HG02759 (cell line): ENCODE results near the gene LRRC8B.

Source experiments
- ATAC-seq: cut with Tn5 transposase; IDR thresholded peaks from one replicate; pipeline ENCODE4 v1.9.1; 2021; ENCODE audit warnings: mild to moderate bottlenecking, moderate library complexity; ENCODE audit not compliant: unreplicated experiment

LRRC8B gene

GRCh38 chr1:89546082-89546889, 21.7 kb downstream of the LRRC8B start:
- ATAC-seq: no peak

GRCh38 chr1:89546934-89547562, 22.4 kb downstream of the LRRC8B start:
- ATAC-seq: no peak

- no peak for ATAC-seq
Observed at GRCh38 chr1:89547563-89548116, 23.0 kb downstream of the LRRC8B start.

- no peak for ATAC-seq
Observed at GRCh38 chr1:89548122-89548857, 23.7 kb downstream of the LRRC8B start.

- no peak for ATAC-seq
Observed at GRCh38 chr1:89550995-89551394, 26.4 kb downstream of the LRRC8B start.

- ATAC-seq: peak; percentile 85
Observed at GRCh38 chr1:89552471-89553081, 27.9 kb downstream of the LRRC8B start.

GRCh38 chr1:89553157-89553556, 28.5 kb downstream of the LRRC8B start:
- ATAC-seq: no peak

- no peak for ATAC-seq
Observed at GRCh38 chr1:89555550-89555949, 30.9 kb downstream of the LRRC8B start.

- ATAC-seq: no peak
Observed at GRCh38 chr1:89556726-89557444, 32.3 kb downstream of the LRRC8B start.

GRCh38 chr1:89557445-89557825, 32.8 kb downstream of the LRRC8B start:
- no peak for ATAC-seq

- ATAC-seq: no peak
Observed at GRCh38 chr1:89557956-89558355, 33.3 kb downstream of the LRRC8B start.

GRCh38 chr1:89563957-89564604, 39.5 kb downstream of the LRRC8B start:
- no peak for ATAC-seq

GRCh38 chr1:89565521-89565920, 40.9 kb downstream of the LRRC8B start:
- ATAC-seq: no peak

GRCh38 chr1:89566761-89567174, 42.1 kb downstream of the LRRC8B start:
- ATAC-seq: no peak

- ATAC-seq: no peak
Observed at GRCh38 chr1:89567797-89568196, 43.2 kb downstream of the LRRC8B start.

GRCh38 chr1:89573410-89573809, 48.8 kb downstream of the LRRC8B start:
- no peak for ATAC-seq

GRCh38 chr1:89574621-89575020, 50.0 kb downstream of the LRRC8B start:
- ATAC-seq: no peak

- ATAC-seq: no peak
Observed at GRCh38 chr1:89575207-89575606, 50.6 kb downstream of the LRRC8B start.

GRCh38 chr1:89576013-89576412, 51.4 kb downstream of the LRRC8B start:
- no peak for ATAC-seq

GRCh38 chr1:89578151-89578550, 53.5 kb downstream of the LRRC8B start:
- no peak for ATAC-seq
